Measurements from ENCODE around the gene SH3RF1.

SH3RF1 gene

DNA sequence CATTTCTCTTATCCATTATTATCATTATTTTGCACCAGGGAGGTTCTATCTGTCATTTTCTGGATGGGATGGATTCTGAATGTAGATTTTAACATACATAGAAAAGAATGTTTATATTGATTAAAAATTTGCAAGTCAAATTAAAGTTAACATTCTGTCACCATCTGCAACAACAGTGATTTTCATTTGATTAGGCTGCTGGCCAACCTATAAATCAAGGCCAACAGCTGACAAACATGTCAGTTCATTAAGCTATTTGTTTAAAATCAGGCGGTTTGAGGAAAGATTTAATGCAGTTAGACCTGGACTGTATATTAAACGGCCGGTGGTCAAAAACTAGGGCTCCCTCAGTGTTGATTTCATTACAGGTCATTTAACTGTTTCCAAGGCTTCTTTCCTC is 151.2 kb downstream of the SH3RF1 start:
- DNase-seq (ENCODE audit: insufficient read length, low spot score): no peak
- TF ChIP-seq, protein P1, sequence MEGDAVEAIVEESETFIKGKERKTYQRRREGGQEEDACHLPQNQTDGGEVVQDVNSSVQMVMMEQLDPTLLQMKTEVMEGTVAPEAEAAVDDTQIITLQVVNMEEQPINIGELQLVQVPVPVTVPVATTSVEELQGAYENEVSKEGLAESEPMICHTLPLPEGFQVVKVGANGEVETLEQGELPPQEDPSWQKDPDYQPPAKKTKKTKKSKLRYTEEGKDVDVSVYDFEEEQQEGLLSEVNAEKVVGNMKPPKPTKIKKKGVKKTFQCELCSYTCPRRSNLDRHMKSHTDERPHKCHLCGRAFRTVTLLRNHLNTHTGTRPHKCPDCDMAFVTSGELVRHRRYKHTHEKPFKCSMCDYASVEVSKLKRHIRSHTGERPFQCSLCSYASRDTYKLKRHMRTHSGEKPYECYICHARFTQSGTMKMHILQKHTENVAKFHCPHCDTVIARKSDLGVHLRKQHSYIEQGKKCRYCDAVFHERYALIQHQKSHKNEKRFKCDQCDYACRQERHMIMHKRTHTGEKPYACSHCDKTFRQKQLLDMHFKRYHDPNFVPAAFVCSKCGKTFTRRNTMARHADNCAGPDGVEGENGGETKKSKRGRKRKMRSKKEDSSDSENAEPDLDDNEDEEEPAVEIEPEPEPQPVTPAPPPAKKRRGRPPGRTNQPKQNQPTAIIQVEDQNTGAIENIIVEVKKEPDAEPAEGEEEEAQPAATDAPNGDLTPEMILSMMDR (IDR thresholded peaks at IDR 0.05; ENCODE audit: insufficient read depth, missing control alignments): no peak
- no peak for FAIRE-seq

DNA sequence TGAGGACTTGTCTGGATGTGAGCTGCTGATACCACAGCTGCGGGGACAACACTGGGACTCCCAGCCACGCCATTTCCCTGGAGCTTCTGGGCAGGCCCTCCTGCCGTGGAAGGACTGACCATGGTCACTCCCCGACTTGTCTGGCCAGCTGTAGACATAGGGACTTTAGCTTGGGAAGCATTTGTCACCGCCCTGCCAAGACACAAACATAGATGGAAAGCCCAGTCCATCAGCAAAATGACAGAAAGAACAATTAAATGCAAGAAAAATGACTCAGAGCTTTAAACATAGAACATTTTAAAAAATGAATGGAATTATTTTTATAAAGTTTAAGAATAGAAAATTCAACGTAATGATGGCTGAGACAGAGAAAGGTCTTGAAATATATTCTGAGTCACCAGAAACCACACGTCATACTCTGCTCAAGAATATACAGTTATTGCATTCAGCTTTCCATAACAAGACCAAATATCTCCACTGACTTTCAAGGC is 153.1 kb downstream of the SH3RF1 start:
- no peak for FAIRE-seq

DNA sequence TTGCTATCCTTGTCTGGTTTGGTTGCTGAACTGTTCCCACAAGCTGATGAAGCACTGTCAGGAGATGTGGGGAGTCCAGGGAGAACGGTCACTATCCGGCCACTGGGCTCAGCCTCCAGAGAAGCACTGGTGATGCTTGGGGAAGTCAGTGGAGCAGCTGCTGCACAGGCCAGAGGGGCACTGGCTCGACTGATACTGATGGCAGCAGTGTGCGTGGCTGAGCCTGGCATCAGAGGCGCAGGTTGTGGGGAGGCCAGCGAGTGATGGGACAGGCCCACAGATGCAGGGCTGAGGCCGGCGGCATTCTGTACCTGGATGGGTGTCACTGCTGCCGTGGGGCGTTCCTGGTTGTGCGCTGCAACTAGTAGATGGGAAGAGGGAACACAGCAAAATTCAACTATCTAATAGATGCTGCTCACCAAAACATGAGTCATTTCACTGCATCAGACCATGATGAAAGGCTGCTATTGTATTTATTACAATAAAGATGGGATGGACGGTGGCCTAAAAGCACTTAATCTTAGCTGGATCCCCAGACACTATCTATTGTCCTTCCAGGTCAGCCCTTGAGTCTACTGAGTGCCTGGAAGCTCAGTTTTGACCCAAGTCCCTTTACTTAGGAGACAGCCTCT is 154.4 kb downstream of the SH3RF1 start:
- TF ChIP-seq, protein P1 (IDR thresholded peaks at IDR 0.05; ENCODE audit: insufficient read depth, missing control alignments): no peak
- DNase-seq (ENCODE audit: insufficient read length, low spot score): no peak
- FAIRE-seq: no peak

More for the DNA sequence above, 153.1 kb downstream of the SH3RF1 start:
- DNase-seq (ENCODE audit: insufficient read length, low spot score): no peak
- TF ChIP-seq, protein P1 (IDR thresholded peaks at IDR 0.05; ENCODE audit: insufficient read depth, missing control alignments): no peak

DNA sequence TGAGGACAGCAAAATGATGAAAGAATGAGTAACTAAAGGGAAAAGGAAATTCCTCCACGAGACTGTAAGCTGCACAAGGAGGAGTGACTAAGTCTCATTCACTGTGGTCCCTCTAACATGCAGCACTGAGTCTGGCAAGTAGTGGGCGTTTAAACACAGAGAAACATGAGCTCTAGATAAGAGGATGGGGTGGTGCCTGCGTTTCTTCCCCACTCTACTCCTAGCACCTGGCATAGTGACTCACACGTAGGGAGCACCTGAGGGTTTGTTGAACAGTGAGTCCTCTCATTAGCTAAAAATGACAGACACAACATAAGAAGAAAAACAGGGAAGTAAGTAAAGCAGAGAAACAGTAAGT is 154.9 kb downstream of the SH3RF1 start:
- FAIRE-seq (no peak), DNase-seq (ENCODE audit: insufficient read length, low spot score) (no peak)
- TF ChIP-seq, protein P1 (IDR thresholded peaks at IDR 0.05; ENCODE audit: insufficient read depth, missing control alignments): no peak

DNA sequence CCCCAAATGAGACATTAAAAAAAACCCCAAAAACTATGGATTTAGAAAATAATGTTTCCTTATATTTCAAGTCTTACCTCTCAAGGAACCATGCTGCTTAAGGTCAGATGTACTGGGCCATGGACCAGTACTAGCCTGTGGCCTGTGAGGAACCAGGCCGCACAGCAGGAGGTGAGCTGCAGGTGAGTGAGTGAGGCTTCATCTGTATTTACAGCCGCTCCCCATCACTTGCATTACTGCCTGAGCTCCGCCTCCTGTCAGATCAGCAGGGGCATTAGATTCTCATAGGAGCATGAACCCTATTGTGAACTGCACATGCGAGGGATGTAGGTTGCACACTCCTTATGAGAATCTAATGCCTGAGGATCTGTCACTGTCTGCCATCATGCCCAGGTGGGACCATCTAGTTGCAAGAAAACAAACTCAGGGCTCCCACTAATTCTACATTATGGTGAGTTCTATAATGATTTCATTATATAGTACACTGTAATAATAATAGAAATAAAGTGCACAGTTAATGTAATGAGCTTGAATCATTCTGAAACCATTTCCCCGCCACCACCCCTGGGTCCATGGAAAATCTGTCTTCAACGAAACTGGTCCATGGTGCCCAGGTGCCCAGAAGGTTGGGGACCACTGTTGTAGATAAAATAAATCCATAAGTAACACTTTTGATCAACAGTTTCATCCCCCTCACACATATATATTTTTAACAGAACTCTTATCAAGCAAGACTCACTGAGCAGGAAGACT is 155.4 kb downstream of the SH3RF1 start:
- DNase-seq (ENCODE audit: insufficient read length, low spot score): no peak
- FAIRE-seq: no peak
- TF ChIP-seq, protein P1 (IDR thresholded peaks at IDR 0.05; ENCODE audit: insufficient read depth, missing control alignments): no peak

DNA sequence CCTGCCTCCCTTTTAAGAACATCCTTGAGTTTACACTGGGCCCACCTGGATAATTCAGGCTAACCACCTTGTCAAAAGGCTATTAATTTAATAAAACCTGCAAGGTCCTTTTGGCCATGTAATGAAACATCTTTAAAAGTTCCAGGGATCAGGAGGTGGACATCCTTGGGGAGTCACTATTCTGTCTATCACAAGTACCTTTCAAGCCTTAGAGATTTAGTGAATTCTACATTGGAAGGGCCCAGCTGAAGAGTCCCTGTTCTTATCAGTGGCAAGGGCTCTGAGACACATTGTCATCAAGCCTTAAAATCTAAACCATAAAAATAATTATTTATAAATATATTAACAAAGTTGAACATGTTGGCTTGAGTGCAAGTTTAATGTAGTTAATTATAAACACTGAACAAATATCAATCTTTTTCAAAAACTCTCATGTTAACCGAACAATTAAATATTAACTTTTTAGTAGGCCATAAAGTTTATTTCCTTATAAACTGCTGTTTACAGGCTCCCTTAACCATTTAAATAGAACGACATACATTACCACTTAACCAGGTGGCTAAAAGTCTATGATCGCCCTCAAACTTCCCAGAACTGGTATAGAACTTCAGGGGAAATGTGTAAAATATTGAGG is 156.3 kb downstream of the SH3RF1 start:
- no peak for FAIRE-seq
- no peak for DNase-seq (ENCODE audit: insufficient read length, low spot score)
- TF ChIP-seq, protein P1 (IDR thresholded peaks at IDR 0.05; ENCODE audit: insufficient read depth, missing control alignments): no peak
